Measurements from ENCODE around the gene TCP11L2. TPM values are rescaled to one million over a fixed set of nuclear protein-coding genes. Genes with fewer than 3 reads are reported as not detected.
A peak's percentile ranks its signal among the peaks of the same experiment; 100 is the strongest.

TCP11L2 gene
- total RNA-seq, 1 donor from 2014 or later, result 126 TPM

DNA sequence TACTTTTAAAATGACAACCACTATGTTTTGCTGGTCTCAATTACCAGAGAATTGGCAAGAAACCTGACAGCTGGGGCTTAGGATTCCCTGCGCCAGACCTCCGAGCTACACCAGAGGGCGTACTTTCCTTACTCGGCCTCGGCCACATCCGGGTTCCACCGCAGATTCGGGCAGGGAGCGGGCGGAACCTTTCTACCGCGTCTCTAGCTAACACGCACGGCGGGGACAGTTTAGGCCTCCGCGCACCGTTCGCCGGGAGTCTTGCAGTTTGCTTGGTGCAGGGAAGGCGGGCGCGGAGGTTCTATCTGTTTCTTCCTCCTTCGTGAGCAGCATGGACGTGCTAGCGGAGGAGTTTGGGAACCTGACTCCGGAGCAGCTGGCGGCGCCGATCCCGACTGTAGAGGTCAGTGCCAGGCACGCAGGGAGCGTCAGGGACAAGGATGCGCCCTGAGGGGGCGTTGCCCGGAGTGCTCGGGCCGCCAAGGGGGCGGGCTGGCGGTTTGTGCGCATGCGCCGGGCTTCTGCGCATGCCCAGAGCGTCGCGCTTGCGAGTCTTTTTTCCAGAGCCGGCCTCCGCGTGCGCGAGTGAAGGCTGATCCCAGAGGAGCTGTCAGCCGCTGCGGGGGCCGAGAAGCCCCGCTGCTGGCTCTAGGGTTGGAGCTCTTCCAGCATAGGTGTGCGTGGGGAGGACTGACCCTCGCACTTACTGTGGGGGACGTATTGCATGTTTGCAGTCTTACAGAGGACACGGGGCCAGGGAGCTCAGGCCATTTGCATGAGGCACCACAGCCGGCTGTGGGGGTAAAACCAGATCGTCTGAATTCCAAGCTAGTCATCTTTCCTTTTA, 55.2 kb downstream of the TCP11L2 start, which contains the start of gene POLR3B:
POLR3B (plus strand) TSS at position 200 of the 847 bp plus-strand sequence; CDS start at position 332, 132 bp downstream.
- H3K4me1 ChIP-seq, result peaks cover 27% of the 10 kb centered on the region
- H3K4me3 ChIP-seq, result peak within 1 kb of the TSS; percentile 81
- no peaks in the 10 kb centered on the region for H3K36me3 ChIP-seq
- TF ChIP-seq, protein P1, sequence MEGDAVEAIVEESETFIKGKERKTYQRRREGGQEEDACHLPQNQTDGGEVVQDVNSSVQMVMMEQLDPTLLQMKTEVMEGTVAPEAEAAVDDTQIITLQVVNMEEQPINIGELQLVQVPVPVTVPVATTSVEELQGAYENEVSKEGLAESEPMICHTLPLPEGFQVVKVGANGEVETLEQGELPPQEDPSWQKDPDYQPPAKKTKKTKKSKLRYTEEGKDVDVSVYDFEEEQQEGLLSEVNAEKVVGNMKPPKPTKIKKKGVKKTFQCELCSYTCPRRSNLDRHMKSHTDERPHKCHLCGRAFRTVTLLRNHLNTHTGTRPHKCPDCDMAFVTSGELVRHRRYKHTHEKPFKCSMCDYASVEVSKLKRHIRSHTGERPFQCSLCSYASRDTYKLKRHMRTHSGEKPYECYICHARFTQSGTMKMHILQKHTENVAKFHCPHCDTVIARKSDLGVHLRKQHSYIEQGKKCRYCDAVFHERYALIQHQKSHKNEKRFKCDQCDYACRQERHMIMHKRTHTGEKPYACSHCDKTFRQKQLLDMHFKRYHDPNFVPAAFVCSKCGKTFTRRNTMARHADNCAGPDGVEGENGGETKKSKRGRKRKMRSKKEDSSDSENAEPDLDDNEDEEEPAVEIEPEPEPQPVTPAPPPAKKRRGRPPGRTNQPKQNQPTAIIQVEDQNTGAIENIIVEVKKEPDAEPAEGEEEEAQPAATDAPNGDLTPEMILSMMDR (IDR thresholded peaks at IDR 0.05; ENCODE audit: borderline replicate concordance), result peak; percentile 95
- no peaks in the 10 kb centered on the region for H3K27me3 ChIP-seq (ENCODE audit: low read depth)
- peak within 1 kb of the TSS; percentile 99 for H3K27ac ChIP-seq (replicated peaks)
- intact Hi-C loops (cut with micrococcal nuclease), result no loop called here
- DNase-seq, result peak; percentile 95
- H3K9me3 ChIP-seq (replicated peaks), result no peaks in the 10 kb centered on the region

DNA sequence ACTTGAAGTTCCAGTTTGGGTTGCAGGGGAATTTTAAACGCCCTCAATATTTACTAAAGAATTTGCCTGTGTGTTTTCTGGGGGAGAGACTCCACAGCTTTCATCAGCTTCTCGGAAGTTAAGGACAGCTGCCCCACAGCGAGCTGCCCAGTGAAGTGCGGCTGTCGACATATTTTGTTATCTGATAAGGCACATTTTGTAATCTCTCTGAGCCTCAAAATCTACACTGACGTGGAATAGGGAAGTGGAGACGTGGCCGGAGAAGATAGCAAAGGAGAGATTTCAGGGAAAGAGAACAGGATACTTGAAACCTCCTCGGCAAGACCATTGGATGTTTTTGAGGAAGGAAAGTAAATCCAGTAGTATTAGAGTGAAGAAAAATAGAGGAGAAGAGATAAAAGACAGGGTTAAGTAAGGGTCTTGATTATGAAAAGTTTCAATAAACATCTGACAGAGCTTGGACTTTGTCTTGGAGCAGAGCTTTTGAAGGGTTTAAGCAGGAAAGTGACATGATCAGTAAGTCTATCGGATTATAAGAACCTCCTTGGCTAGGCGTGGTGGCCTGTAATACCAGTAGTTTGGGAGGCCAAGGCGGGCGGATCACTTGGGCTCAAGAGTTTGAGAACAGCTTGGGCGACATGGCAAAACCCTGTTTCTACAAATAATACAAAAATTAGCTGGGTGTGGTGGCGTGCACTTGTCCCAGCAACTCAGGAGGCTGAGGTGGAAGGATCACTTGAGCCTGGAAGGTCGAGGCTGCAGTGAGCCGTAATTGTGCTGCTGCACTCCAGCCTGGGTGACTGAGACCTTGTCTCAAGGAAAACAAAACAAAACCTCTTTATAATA, 56.1 kb downstream of the TCP11L2 start:
- intact Hi-C loops (cut with micrococcal nuclease), result no loop called here
- H3K27me3 ChIP-seq (ENCODE audit: low read depth), result no peaks in the 10 kb centered on the region
- DNase-seq, result no peak
- peak overlapping the region; percentile 99 for H3K27ac ChIP-seq (replicated peaks)
- no peaks in the 10 kb centered on the region for H3K9me3 ChIP-seq (replicated peaks)
- H3K36me3 ChIP-seq, result no peaks in the 10 kb centered on the region
- H3K4me1 ChIP-seq, result peaks cover 27% of the 10 kb centered on the region
- peak overlapping the region; percentile 81 for H3K4me3 ChIP-seq
- TF ChIP-seq, protein P1 (IDR thresholded peaks at IDR 0.05; ENCODE audit: borderline replicate concordance), result no peak

DNA sequence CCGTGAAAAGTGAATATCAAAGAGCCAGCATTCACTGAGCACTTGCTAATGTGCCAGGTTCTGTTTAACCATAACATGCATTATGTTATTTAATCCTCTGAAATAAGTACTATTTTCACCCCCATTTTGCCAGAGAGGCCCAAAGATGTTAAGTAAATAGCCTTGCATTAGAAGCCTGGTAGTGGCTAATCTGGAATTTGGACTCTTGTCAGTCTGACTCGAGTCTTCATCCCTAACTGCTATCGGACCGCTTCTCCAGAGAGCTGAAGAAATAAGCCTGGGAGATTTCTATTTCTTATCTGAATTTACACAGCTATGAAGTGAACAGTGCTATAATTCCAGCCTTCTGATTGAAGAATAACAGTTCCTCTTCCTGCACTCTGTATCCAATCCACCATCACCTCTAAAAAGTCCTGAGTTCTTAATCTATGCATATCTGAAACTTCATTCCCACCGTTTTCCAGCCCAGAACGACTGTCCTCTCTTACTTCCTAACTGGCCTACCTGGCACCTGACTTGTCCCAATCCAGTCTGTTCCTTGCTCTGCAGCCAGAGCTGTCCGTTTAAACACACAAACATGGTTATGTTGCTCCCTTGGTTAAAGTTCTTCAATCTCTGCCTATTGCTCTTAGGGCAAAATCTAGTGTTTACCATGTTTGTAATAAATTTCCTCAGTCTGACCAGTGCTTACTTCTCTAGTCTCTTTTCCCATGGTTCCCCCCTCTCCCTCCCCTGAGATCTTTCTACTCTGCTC, 57.3 kb downstream of the TCP11L2 start:
- no peak overlapping the region for H3K4me3 ChIP-seq
- no peaks in the 10 kb centered on the region for H3K27me3 ChIP-seq (ENCODE audit: low read depth)
- TF ChIP-seq, protein P1 (IDR thresholded peaks at IDR 0.05; ENCODE audit: borderline replicate concordance), result no peak
- no peaks in the 10 kb centered on the region for H3K9me3 ChIP-seq (replicated peaks)
- intact Hi-C loops (cut with micrococcal nuclease), result no loop called here
- no peak overlapping the region for H3K27ac ChIP-seq (replicated peaks)
- H3K36me3 ChIP-seq, result peaks cover 7% of the 10 kb centered on the region
- H3K4me1 ChIP-seq, result peaks cover 27% of the 10 kb centered on the region
- DNase-seq, result no peak

DNA sequence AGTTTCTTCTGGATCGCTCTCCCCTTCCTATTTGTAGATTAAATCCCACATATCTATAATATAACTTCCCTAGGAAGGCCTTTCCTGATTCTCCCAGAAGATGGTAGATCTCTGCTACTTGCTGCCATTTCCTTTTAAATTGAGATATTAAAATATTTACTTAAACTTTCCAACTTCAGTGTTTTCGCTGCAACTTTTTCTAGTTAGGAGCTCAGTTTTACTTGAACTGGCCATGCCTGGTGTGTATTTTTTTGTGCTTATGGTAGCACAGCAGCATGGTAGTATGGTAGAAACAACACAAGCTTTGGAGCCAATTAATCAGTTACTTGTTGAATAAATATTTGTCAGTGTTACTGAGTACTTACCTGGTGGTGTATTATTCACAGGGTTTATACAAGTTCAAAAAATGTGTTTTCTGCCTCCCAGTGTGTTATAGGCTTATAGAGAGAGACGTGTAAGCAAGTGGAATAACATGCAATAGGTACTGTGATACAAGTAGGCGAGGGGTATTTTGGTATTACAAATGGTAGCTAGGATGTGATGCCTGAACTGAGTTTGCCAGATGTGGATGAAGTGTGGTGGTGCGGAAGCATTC, 58.0 kb downstream of the TCP11L2 start:
- Histone ChIP-seq H3K4me1 (peaks cover 27% of the 10 kb centered on the region), H3K27ac (replicated peaks) (no peak overlapping the region), H3K36me3 (peaks cover 7% of the 10 kb centered on the region), H3K9me3 (replicated peaks) (no peaks in the 10 kb centered on the region), H3K4me3 (no peak overlapping the region), H3K27me3 (ENCODE audit: low read depth) (no peaks in the 10 kb centered on the region)
- DNase-seq, result no peak
- intact Hi-C loops (cut with micrococcal nuclease), result no loop called here
- TF ChIP-seq, protein P1 (IDR thresholded peaks at IDR 0.05; ENCODE audit: borderline replicate concordance), result no peak

DNA sequence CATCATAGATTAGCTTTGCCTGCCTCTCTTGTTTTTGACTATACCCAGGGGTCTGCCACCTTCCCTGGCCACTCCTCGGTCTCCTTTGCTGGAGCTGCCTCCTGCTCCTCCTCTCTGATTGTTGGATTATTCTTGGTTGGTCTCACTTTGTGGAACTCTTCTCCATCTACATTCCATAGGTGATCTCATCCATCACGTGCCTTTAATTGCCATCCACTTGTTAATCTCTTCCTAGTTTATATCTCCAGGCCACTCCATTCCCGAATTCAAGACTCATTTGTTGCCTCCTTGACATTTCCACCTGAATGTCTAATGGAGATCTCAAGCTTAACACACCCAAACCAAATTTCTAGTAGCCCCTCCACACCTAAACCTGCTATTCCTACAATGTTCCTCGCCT, 60.4 kb downstream of the TCP11L2 start:
- Histone ChIP-seq H3K4me3 (no peak overlapping the region), H3K4me1 (peaks cover 20% of the 10 kb centered on the region), H3K36me3 (peaks cover 28% of the 10 kb centered on the region), H3K9me3 (replicated peaks) (no peaks in the 10 kb centered on the region), H3K27ac (replicated peaks) (no peak overlapping the region), H3K27me3 (ENCODE audit: low read depth) (no peaks in the 10 kb centered on the region)
- TF ChIP-seq, protein P1 (IDR thresholded peaks at IDR 0.05; ENCODE audit: borderline replicate concordance), result no peak
- no peak for DNase-seq
- intact Hi-C loops (cut with micrococcal nuclease), result no loop called here

All from left ventricle myocardium inferior (tissue), 1 donor.